HepG2 (cell line): ENCODE measurements around the gene PRTN3. TPM values are rescaled to one million over a fixed set of nuclear protein-coding genes. Genes with fewer than 3 reads are reported as not detected.

Experiments
- ATAC-seq: fragments of 200-7000 bp; cut with Tn5 transposase; 3 replicates; pipeline ENCODE4 v1.9.1; 2020; ENCODE audit warnings: mild to moderate bottlenecking, moderate library complexity
- BruUV-seq: library from RNA; stranded (reverse); fragments of 400-500 nt; replicated peaks from 2 replicates; lab custom pipeline; 2021; lab: Mats Ljungman, UMichigan
- CTCF ChIA-PET: fragments of 300-600 bp; formaldehyde crosslinking; extraction: SDS; loops from one replicate; lab custom pipeline; 2021; ENCODE audit warnings: low total read pairs, inconsistent platforms, low intra/inter-chr PET ratio; lab: Yijun Ruan, JAX
- POLR2A ChIA-PET: fragments of 350-600 bp; sonication (Branson Sonifier 250); formaldehyde crosslinking; loops from one replicate; lab custom pipeline; 2020; ENCODE audit warnings: antibody characterized with exemption, inconsistent platforms; lab: Yijun Ruan, JAX
- DNase-seq: peaks from one replicate; pipeline ENCODE4 v3.0.0-alpha.2; 2015; ENCODE audit warnings: low spot score
- FAIRE-seq: peaks from 3 replicates; lab custom pipeline; 2011; peaks lifted over from hg19 to GRCh38; lab: Jason Lieb, UNC
- H2AFZ ChIP-seq: one replicate; pipeline ENCODE4 v1.6.1; 2011; ENCODE audit warnings: low read length, inconsistent platforms
- H3K27ac ChIP-seq: fragments of 300-600 bp; 3 replicates; pipeline ENCODE4 v1.8.0; 2011; ENCODE audit warnings: mixed run types, mild to moderate bottlenecking, mixed read lengths, low read length, inconsistent platforms; ENCODE audit not compliant: insufficient read depth; ENCODE audit errors: extremely low read length
- H3K27me3 ChIP-seq, 2 experiments: fragments of 200-600 bp in 1 of 2; 2 replicates in 1 of 2; 3 replicates in 1 of 2; pipeline versions ENCODE4 v1.6.0 to v1.8.0; 2011; ENCODE audit warnings: low read length in 2 of 2, mild to moderate bottlenecking in 2 of 2, moderate library complexity in 2 of 2, inconsistent platforms in 1 of 2; ENCODE audit not compliant: insufficient read depth in 2 of 2, control insufficient read depth in 1 of 2
- H3K36me3 ChIP-seq, 2 experiments: fragments of 200-600 bp in 1 of 2; replicated peaks in 1 of 2; 2 replicates in 1 of 2; 3 replicates in 1 of 2; pipeline versions ENCODE4 v1.5.1 to v1.8.0; 2011; ENCODE audit warnings: low read length in 2 of 2, inconsistent platforms in 1 of 2; ENCODE audit not compliant: insufficient read depth in 2 of 2, control insufficient read depth in 1 of 2
- H3K4me1 ChIP-seq: 2 replicates; pipeline ENCODE4 v1.5.1; 2012; ENCODE audit warnings: low read length, inconsistent platforms; ENCODE audit not compliant: insufficient read depth
- H3K4me2 ChIP-seq: 2 replicates; pipeline ENCODE4 v1.6.0; 2011; ENCODE audit warnings: low read depth, low read length, inconsistent platforms
- H3K4me3 ChIP-seq, 3 experiments: fragments of 200-600 bp in 1 of 3; sonication (generic), shearing (Covaris generic) in 1 of 3; replicated peaks in 1 of 3; 2 replicates each; pipeline ENCODE4 v1.5.1; 2011 to 2016; ENCODE audit warnings: low read length in 3 of 3, inconsistent platforms in 2 of 3, low read depth in 2 of 3, mild to moderate bottlenecking in 2 of 3, control low read depth in 1 of 3, mixed read lengths in 1 of 3; ENCODE audit not compliant: insufficient read depth in 1 of 3
- H3K79me2 ChIP-seq: one replicate; pipeline ENCODE4 v1.6.1; 2011; ENCODE audit warnings: low read length, inconsistent platforms; ENCODE audit not compliant: insufficient read depth
- H3K9ac ChIP-seq: 2 replicates; pipeline ENCODE4 v1.6.0; 2011; ENCODE audit warnings: mild to moderate bottlenecking, low read depth, low read length, inconsistent platforms; ENCODE audit not compliant: insufficient read depth
- H3K9me3 ChIP-seq: 2 replicates; pipeline ENCODE4 v1.5.1; 2012; ENCODE audit warnings: mild to moderate bottlenecking, low read length
- H4K20me1 ChIP-seq: 2 replicates; pipeline ENCODE4 v1.6.0; 2011; ENCODE audit warnings: inconsistent platforms, mild to moderate bottlenecking, low read length, moderate library complexity; ENCODE audit not compliant: insufficient read depth
- ARNTL ChIP-seq: sonication (generic); formaldehyde crosslinking; IDR thresholded peaks from 2 replicates; pipeline ENCODE4 v1.4.0; 2020; ENCODE audit warnings: mild to moderate bottlenecking, missing genetic modification reagents
- CEBPB ChIP-seq: IDR thresholded peaks from 2 replicates; pipeline ENCODE4 v1.6.1; 2011; ENCODE audit warnings: low read depth, low read length, improper control_type of control experiment, borderline replicate concordance
- GABPB1 ChIP-seq: IDR thresholded peaks from 2 replicates; pipeline ENCODE4 v1.6.1; 2016; ENCODE audit warnings: mild to moderate bottlenecking, missing genetic modification reagents, moderate library complexity, missing compliant biosample characterization
- KDM5B ChIP-seq: sonication (generic); formaldehyde crosslinking; IDR thresholded peaks from 2 replicates; pipeline ENCODE4 v1.4.0; 2020; ENCODE audit warnings: missing genetic modification reagents, mild to moderate bottlenecking, borderline replicate concordance
- SP5 ChIP-seq: IDR thresholded peaks from 2 replicates; pipeline ENCODE4 v1.6.1; 2016; ENCODE audit warnings: low read depth, borderline replicate concordance
- ZMYM4 ChIP-seq: sonication (generic); formaldehyde crosslinking; IDR thresholded peaks from 2 replicates; pipeline ENCODE4 v1.8.1; 2023; ENCODE audit warnings: mild to moderate bottlenecking, missing genetic modification reagents
- ZNF180 ChIP-seq: sonication (generic); formaldehyde crosslinking; IDR thresholded peaks from 2 replicates; pipeline ENCODE4 v1.4.0; 2020; ENCODE audit warnings: low read depth, missing genetic modification reagents, borderline replicate concordance
- ZNF704 ChIP-seq: sonication (generic); formaldehyde crosslinking; IDR thresholded peaks from 2 replicates; pipeline ENCODE4 v1.8.1; 2023; ENCODE audit warnings: mild to moderate bottlenecking, inconsistent platforms, moderate library complexity, missing genetic modification reagents, borderline replicate concordance
- WGBS: methylation state at CpG from one replicate; pipeline ENCODE4 v1.1.6; 2017; ENCODE audit warnings: low lambda C conversion rate; 5-methylcytosine and 5-hydroxymethylcytosine counted together
- in situ Hi-C: cut with HindIII; loops from 2 replicates; pipeline ENCODE4 v1.10.0; 2017; ENCODE audit warnings: low pct_unique_long_range_greater_than_20kb; ENCODE audit not compliant: extremely low pct_ligation_motif_present
- intact Hi-C: fragments of 100-400 bp; cut with micrococcal nuclease; formaldehyde crosslinking; loops from one replicate; pipeline ENCODE4 v1.10.0; 2022; ENCODE audit not compliant: unreplicated experiment
- polyA plus RNA-seq, 8 experiments: library from polyadenylated mRNA; depleted of rRNA in 3 of 8; stranded (reverse) in 7 of 8; unstranded in 1 of 8; fragments of >200 nt; fragmentation: Illumina TruSeq in 4 of 8; extraction: Trizol in 4 of 8; gene quantifications; 2 replicates each; pipeline versions ENCODE4 v1.2.1 to v1.2.3, GENCODE V29; 2011 to 2016; ENCODE audit warnings: low read depth in 4 of 8, missing spikeins in 1 of 8, mixed read lengths in 1 of 8; ENCODE audit not compliant: insufficient read depth in 1 of 8
- total RNA-seq, 5 experiments: library from RNA; depleted of rRNA; stranded (reverse); fragments of >200 nt; fragmentation: Illumina TruSeq; extraction: Trizol; gene quantifications; 2 replicates each; pipeline ENCODE4 v1.2.3, GENCODE V29; 2016; ENCODE audit warnings: low read depth in 1 of 5
- TF ChIP-seq, protein P1 (sequence below): sonication (generic); formaldehyde crosslinking; IDR thresholded peaks from 2 replicates; pipeline ENCODE4 v1.5.1; 2020; ENCODE audit warnings: mild to moderate bottlenecking, missing genetic modification reagents

Gene PRTN3
- total and polyA plus RNA-seq, 2 of the 13 experiments (the other 11 are each of a cell fraction or from before 2014, with no cell fraction given), result not detected

GRCh38 chr19:834216-834615 lies 6.6 kb upstream of the PRTN3 start:
- DNase-seq, result no peak
- CTCF ChIA-PET, result no interaction called here
- no peak for ATAC-seq
- no peak overlapping the region for H2AFZ ChIP-seq
- no TSS peak for BruUV-seq
- no peak for FAIRE-seq
- H3K27me3 ChIP-seq, result peaks cover 17 to 50% of the 10 kb centered on the region in 2 experiments
- no peak overlapping the region for H3K4me3 ChIP-seq
- in situ Hi-C loops, result no loop called here
- POLR2A ChIA-PET, result no interaction called here
- no peaks in the 10 kb centered on the region for H3K79me2 ChIP-seq
- H3K36me3 ChIP-seq, result no peaks in the 10 kb centered on the region
- 16% methylated on average over 11 of the region's 24 CpGs for WGBS
- intact Hi-C loops, result no loop called here
- H3K4me1 ChIP-seq, result peaks cover 32% of the 10 kb centered on the region
- no peaks in the 10 kb centered on the region for H3K9me3 ChIP-seq
- H3K27ac ChIP-seq, result no peak overlapping the region
- H3K4me2 ChIP-seq, result peak overlapping the region; percentile 18; the same call in 1 of the 2 replicates
- no peaks in the 10 kb centered on the region for H4K20me1 ChIP-seq
- TF ChIP-seq, protein P1, sequence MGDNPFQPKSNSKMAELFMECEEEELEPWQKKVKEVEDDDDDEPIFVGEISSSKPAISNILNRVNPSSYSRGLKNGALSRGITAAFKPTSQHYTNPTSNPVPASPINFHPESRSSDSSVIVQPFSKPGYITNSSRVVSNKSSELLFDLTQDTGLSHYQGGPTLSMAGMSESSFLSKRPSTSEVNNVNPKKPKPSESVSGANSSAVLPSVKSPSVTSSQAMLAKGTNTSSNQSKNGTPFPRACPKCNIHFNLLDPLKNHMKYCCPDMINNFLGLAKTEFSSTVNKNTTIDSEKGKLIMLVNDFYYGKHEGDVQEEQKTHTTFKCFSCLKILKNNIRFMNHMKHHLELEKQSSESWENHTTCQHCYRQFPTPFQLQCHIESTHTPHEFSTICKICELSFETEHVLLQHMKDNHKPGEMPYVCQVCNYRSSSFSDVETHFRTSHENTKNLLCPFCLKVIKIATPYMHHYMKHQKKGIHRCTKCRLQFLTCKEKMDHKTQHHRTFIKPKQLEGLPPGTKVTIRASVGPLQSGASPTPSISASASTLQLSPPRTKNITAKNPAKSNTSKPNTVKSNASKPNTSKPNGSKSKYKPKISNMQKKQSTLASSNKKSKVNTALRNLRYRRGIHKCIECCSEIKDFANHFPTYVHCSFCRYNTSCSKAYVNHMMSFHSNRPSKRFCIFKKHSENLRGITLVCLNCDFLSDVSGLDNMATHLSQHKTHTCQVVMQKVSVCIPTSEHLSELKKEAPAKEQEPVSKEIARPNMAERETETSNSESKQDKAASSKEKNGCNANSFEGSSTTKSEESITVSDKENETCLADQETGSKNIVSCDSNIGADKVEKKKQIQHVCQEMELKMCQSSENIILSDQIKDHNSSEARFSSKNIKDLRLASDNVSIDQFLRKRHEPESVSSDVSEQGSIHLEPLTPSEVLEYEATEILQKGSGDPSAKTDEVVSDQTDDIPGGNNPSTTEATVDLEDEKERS (CRISPR knock-in tag), result no peak
- TF ChIP-seq GABPB1 (CRISPR knock-in tag) (peak; percentile 25; the same call in 1 of the 2 replicates), ARNTL (CRISPR knock-in tag) (no peak), ZNF704 (CRISPR knock-in tag) (no peak), KDM5B (0 out of 2 replicates have a peak, but pooled peaks have one; percentile 24), CEBPB (peak; percentile 39; the same call in 1 of the 2 replicates), ZMYM4 (CRISPR knock-in tag) (no peak), SP5 (CRISPR knock-in tag) (no peak), ZNF180 (no peak)
- no peak overlapping the region for H3K9ac ChIP-seq
